Measurements from ENCODE around the gene FOXN3. TPM values are rescaled to one million over a fixed set of nuclear protein-coding genes. Genes with fewer than 3 reads are reported as not detected.

The FOXN3 gene
- total RNA-seq, 1 experiment from 2014 or later, result 8.8 TPM

DNA sequence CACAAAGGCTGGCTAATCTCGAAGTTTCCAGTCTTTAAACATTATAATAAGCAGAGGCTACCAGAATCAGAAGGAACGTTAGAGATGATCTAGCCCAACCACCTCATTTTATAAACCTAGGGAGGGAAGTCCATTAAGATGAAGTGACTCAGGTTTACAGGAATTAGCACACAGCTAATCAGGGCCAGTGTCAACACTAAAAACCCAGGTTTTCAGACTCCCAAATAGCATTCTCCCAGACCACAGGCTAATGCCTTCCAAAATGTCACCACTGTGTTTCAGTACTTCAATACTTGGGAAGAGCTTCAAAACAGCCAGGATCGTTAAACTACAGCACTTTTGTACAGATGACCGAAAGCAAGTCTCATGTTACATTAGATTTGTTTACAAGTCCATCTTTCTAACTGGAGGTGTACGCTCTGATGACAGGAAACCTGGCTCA, 89.2 kb downstream of the FOXN3 start:
- DNase-seq (ENCODE audit: low read depth, low spot score) (no peak), ATAC-seq (no peak)
- Histone ChIP-seq H3K36me3 (ENCODE audit: control insufficient read depth, insufficient read depth, low read length) (no peaks in the 10 kb centered on the region), H3K4me1 (ENCODE audit: control insufficient read depth, insufficient read depth, low read length) (no peaks in the 10 kb centered on the region), H3K4me3 (ENCODE audit: low read depth in 2 of 2, low read length in 2 of 2) (no peak overlapping the region), H3K27me3 (ENCODE audit: control insufficient read depth, insufficient read depth, low read length) (no peaks in the 10 kb centered on the region), H3K27ac (ENCODE audit: low read length) (no peak overlapping the region), H3K9me3 (ENCODE audit: control insufficient read depth, insufficient read depth, low read depth, low read length) (no peaks in the 10 kb centered on the region)
- intact Hi-C loops (cut with micrococcal nuclease; ENCODE audit: unreplicated experiment), result no loop called here
- CTCF ChIA-PET, result no interaction called here
- POLR2A ChIA-PET, result no interaction called here
- no peak for TF ChIP-seq TCF7L2 (IDR thresholded peaks at IDR 0.05; ENCODE audit: low read depth, low read length)
- TF ChIP-seq, protein P1, sequence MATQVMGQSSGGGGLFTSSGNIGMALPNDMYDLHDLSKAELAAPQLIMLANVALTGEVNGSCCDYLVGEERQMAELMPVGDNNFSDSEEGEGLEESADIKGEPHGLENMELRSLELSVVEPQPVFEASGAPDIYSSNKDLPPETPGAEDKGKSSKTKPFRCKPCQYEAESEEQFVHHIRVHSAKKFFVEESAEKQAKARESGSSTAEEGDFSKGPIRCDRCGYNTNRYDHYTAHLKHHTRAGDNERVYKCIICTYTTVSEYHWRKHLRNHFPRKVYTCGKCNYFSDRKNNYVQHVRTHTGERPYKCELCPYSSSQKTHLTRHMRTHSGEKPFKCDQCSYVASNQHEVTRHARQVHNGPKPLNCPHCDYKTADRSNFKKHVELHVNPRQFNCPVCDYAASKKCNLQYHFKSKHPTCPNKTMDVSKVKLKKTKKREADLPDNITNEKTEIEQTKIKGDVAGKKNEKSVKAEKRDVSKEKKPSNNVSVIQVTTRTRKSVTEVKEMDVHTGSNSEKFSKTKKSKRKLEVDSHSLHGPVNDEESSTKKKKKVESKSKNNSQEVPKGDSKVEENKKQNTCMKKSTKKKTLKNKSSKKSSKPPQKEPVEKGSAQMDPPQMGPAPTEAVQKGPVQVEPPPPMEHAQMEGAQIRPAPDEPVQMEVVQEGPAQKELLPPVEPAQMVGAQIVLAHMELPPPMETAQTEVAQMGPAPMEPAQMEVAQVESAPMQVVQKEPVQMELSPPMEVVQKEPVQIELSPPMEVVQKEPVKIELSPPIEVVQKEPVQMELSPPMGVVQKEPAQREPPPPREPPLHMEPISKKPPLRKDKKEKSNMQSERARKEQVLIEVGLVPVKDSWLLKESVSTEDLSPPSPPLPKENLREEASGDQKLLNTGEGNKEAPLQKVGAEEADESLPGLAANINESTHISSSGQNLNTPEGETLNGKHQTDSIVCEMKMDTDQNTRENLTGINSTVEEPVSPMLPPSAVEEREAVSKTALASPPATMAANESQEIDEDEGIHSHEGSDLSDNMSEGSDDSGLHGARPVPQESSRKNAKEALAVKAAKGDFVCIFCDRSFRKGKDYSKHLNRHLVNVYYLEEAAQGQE (IDR thresholded peaks at IDR 0.05; ENCODE audit: insufficient read depth in 1 of 2, low read depth in 2 of 2, low read length in 1 of 2), result no peak
- TF ChIP-seq CTCF (IDR thresholded peaks at IDR 0.05), result no peak
- TF ChIP-seq POLR2AphosphoS5 (IDR thresholded peaks at IDR 0.05; ENCODE audit: low read depth, low read length), result no peak
- TF ChIP-seq SIN3A (IDR thresholded peaks at IDR 0.05; ENCODE audit: borderline replicate concordance, insufficient read depth, low read depth, low read length), result no peak
- BruUV-seq (replicated peaks), result no TSS peak
- in situ Hi-C loops (cut with HindIII; ENCODE audit: low pct_unique_long_range_greater_than_20kb, low sequenced_read_pairs), result no loop called here

- in situ Hi-C loops (cut with HindIII; ENCODE audit: low pct_unique_long_range_greater_than_20kb, low sequenced_read_pairs), result no loop called here
- Histone ChIP-seq H3K27me3 (ENCODE audit: control insufficient read depth, insufficient read depth, low read length) (no peaks in the 10 kb centered on the region), H3K9me3 (ENCODE audit: control insufficient read depth, insufficient read depth, low read depth, low read length) (no peaks in the 10 kb centered on the region), H3K27ac (ENCODE audit: low read length) (no peak overlapping the region), H3K4me1 (ENCODE audit: control insufficient read depth, insufficient read depth, low read length) (no peaks in the 10 kb centered on the region), H3K4me3 (ENCODE audit: low read depth in 2 of 2, low read length in 2 of 2) (no peak overlapping the region), H3K36me3 (ENCODE audit: control insufficient read depth, insufficient read depth, low read length) (no peaks in the 10 kb centered on the region)
- ChIA-PET CTCF (no interaction called here), POLR2A (no interaction called here)
- ATAC-seq, result no peak
- BruUV-seq (replicated peaks), result no TSS peak
- intact Hi-C loops (cut with micrococcal nuclease; ENCODE audit: unreplicated experiment), result no loop called here
- no peak for TF ChIP-seq SIN3A (IDR thresholded peaks at IDR 0.05; ENCODE audit: borderline replicate concordance, insufficient read depth, low read depth, low read length)
- TF ChIP-seq, protein P1 (IDR thresholded peaks at IDR 0.05; ENCODE audit: insufficient read depth in 1 of 2, low read depth in 2 of 2, low read length in 1 of 2), result no peak
- TF ChIP-seq TCF7L2 (IDR thresholded peaks at IDR 0.05; ENCODE audit: low read depth, low read length), result no peak
- TF ChIP-seq CTCF (IDR thresholded peaks at IDR 0.05), result no peak
- TF ChIP-seq POLR2AphosphoS5 (IDR thresholded peaks at IDR 0.05; ENCODE audit: low read depth, low read length), result no peak
- DNase-seq (ENCODE audit: low read depth, low spot score), result no peak
Observed at GRCh38 chr14:89325959-89326358, 91.1 kb downstream of the FOXN3 start.
